ENCODE data around the gene C14orf93.

C14orf93 gene, protein sequence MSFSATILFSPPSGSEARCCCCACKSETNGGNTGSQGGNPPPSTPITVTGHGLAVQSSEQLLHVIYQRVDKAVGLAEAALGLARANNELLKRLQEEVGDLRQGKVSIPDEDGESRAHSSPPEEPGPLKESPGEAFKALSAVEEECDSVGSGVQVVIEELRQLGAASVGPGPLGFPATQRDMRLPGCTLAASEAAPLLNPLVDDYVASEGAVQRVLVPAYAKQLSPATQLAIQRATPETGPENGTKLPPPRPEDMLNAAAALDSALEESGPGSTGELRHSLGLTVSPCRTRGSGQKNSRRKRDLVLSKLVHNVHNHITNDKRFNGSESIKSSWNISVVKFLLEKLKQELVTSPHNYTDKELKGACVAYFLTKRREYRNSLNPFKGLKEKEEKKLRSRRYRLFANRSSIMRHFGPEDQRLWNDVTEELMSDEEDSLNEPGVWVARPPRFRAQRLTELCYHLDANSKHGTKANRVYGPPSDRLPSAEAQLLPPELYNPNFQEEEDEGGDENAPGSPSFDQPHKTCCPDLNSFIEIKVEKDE

DNA sequence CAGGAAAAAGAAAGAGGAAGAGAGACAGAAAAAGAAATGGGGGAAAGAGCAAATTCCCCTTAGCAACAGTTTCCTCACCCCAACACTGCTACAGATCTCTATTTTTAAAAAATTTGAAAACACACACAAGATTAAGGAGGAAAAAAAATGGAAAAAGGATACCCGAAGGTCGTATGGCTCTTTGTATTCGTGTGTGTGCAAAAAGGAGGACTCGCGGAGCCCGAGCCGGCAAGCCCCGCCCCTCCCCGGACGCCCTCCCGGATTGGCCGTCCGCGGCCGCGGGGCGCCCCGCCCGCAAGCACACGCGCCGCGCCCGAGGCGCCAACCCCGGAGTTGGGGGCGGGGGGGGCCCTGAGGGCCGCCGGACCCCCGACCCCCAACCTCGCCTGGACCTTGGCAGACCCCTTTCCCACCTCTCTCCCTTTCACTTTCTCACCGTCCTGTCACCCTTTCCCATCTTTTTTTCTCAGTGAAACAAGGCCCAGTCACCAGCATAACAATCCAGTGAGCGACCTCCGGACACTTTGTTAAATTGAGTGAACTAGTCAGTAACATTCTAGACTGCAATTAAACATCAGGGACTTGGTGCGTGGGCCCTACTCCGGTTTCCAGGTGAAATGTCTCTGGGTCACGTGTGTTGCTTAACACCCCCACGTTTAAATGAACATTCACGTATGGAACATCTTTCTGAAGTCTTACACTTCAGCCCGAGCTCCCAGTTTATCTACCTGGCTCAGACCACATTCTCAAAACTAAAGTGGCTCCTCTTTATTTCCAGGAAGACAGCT, at the start of gene C14orf93:
C14orf93 (minus strand) TSS at position 205 of the 788 bp plus-strand sequence. CDS start 11,120 bp downstream, outside the sequence.
- DNase-seq, result peak; percentile 80

DNA sequence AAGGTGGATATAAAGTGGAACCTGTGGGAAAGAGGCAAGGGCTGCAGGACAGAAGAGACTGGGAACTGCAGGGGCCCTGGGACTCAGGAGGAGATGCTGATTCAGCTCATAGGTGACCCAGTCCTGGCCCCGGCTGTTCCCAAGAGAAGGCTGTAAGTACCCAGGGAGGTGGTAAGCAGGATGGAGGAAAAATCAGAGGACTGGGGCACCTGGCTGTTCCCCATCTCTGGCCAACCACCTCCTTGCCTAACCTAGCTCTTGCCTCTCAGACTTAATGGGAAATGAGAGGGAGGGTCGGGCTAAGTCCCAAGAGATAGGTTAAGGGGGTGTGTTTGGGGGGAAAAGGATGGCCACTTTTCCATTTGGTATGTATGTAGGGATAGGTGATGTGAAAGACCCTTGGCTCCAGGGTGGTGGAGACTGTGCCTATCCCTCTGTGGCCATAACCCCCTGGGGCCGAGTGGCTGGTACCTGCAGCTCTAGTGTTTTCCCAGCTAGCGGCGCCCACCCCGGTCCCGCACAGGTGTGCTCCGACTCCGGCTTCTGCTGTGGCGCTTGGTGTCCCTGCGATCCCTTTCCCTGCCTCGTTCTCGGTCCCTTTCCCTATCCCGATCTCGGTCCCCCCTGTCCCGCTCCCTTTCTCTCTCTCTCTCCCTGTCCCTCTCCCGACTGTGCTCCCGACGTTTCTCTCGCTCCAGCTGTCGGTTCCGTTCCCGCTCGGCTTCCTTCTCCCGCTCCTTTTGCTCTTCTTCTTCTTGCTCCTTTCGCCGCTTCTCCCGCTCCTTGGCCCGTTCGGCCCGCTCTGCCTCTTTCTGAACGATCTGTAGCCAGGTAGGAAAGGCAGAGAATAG, 48.9 kb upstream of the C14orf93 start:
- DNase-seq, result no peak

GRCh38 chr14:23057757-23058653, 48.1 kb upstream of the C14orf93 start:
- DNase-seq, result peak; percentile 87

DNA sequence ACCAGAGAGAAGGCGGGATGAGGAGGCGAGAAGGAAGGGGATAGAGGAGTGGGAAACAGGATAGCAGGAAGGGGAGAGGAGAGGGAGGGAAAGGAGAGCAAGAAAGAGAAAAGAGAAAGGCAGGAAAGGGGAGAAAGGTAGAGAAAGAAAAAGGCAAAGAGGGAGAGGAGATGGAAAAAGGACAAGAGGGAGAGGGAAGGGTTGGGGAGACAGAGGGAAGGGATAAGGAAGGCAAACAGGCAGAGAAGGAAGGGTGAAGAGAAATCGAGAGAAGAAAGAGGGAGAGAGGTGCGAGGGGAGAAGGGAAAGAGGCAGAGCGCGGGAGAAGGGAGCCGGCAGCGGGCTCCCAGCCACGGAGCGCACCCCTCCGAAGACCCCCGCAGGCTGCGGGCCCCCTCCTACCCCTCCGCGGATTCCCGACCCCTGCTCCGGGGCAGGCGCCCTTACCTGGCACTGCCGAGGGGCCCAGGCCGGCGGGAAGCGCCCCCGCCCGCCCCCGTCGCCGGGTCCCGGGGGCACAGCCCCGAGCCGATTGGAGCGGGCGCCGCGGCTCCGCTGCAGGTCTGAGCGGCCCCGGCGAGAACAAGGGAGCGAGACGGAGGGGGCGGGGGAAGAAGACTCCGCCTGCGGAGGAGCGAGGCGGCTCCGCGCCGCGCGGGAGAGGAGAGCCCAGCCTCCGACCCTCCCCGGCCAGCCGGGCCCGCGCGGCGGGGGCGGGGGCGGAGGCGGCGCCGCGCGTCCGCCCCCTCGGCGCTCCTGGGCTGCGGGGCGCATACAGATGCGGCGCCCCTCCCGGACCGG, 47.2 kb upstream of the C14orf93 start, which contains the start of gene CDH24:
CDH24 (minus strand) TSS at position 565 of the 801 bp plus-strand sequence. CDS start 1,787 bp downstream, outside the sequence.
- DNase-seq, result peak; percentile 75

GRCh38 chr14:23056145-23056955, 46.4 kb upstream of the C14orf93 start:
- DNase-seq, result peak; percentile 75

DNA sequence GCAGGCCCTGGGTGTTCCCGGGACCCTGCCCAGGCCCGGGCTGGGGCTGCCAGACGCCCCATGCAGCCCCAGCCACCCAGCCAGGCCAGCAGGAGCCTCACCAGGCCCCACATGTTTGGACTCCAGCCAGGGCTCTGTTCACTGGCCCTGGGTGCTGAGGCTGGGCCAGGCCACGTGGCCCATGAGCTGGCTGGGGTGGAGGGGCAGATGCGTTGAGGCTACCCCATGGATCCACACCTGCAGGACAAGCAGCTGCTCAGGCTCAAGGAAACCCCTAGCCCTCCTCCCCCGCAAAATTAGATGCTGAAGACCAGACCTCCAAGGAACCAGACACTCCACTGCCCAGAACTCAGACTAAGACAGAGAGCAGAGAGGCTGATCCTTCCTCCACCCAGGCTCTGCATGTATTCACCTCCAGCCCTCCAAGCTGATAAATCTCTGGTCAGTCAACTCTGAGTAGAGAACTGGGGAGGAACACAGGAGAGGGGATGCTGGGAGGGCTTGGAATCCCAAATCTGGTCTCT, 45.7 kb upstream of the C14orf93 start:
- no peak for DNase-seq

GRCh38 chr14:23055147-23055550, 45.2 kb upstream of the C14orf93 start:
- DNase-seq, result no peak

DNA sequence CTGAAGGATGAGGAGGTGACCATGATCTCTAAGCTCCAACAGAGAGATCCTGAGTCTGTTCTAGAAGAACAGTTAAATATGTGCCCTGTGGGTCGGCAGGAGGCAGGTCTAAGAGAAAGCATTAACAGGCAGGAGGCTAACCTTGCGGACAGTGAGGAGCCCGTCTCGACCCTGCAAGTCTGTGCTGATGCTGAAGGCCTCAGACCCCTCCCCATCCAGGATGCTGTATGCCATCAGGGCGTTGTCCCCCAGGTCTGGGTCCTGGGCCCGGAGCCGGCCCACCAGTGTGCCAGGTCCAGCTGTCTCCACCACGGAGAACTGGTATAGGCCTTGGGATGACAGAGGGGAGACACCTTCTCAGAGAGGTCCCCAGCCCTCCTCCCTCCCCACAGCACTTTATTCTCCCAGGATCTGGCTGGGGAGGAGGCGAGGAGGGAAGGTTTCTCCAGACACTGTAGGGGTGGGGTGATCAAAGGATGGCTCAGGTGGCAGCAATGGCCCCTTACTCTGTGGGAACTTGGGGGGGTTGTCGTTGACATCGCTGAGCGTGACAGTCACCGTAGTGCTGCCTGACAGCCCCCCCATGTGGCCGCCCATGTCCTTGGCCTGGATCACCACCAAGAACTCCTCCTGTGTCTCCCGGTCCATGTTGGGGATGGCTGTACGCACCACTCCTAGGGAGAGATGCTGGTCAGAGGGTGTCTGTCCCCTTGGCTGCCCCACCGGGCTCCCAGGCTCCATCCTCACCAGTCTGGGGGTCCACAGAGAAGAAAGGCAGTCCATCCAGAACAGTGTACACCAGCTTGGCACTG, 44.3 kb upstream of the C14orf93 start:
- DNase-seq, result peak; percentile 14

GRCh38 chr14:23053426-23053825, 43.5 kb upstream of the C14orf93 start:
- DNase-seq, result no peak

- DNase-seq, result no peak
Measured at GRCh38 chr14:23052671-23053070, 42.7 kb upstream of the C14orf93 start.

DNA sequence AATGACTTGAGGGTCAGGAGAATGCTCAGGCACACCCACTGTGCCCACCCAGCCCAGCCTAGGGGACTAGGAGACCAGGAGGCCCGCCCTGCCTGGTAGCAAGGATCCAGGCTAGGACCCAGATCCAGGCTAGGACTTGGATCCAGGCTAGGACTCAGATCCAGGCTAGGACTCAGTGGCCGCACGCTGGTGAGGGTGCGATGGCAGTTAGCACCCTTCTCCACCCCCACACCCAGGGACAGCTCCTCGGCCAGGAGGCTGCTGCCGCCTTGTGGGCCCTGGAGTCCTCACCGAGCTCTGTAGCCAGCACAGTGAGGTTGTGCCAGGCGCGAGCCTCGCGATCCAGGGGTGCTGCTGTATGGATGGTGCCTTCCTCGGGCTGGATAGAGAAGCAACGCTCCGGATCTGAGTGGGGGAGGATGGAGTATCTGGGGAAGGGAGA, 42.3 kb upstream of the C14orf93 start:
- DNase-seq, result no peak

DNA sequence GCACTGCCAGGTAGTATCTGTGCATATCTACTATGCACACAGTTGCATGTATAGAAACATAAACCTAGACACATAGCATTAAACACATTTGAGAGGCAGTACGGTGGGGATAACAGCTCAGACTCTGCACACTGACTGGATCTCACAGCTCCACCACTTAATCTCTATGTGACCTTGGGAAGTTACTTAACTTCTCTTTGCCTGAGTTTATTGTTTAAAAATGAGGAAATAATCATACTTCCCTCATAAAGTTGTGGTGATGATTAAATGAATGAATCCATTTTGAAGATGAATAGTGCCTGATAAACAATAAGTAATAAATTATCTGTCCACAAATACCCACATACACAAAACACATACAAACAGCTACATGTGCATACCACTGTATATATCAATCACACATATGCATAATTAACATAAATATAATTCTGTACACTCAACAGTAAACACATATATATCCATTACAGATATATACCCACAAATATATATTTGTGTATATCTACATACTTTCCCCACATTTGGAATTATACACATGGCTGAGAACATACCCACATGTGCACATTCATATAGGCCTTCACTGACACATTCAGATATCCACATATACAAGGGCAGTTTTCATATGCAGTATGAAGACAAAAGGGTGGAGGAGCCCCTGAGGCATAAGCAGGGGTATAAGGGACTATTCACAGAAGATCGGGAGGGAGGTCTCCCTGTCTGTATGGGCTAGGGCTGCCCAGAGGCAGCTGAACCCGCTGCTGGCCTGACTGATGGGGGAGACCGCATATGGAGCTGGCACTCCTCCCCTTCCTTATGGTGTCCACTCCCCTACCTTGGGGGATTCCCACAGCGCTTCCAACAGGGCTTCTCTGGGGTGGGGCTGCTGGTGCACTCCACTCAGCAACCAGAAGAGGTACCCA, 41.5 kb upstream of the C14orf93 start:
- DNase-seq, result no peak

GRCh38 chr14:23049011-23049410, 39.1 kb upstream of the C14orf93 start:
- DNase-seq, result no peak

DNA sequence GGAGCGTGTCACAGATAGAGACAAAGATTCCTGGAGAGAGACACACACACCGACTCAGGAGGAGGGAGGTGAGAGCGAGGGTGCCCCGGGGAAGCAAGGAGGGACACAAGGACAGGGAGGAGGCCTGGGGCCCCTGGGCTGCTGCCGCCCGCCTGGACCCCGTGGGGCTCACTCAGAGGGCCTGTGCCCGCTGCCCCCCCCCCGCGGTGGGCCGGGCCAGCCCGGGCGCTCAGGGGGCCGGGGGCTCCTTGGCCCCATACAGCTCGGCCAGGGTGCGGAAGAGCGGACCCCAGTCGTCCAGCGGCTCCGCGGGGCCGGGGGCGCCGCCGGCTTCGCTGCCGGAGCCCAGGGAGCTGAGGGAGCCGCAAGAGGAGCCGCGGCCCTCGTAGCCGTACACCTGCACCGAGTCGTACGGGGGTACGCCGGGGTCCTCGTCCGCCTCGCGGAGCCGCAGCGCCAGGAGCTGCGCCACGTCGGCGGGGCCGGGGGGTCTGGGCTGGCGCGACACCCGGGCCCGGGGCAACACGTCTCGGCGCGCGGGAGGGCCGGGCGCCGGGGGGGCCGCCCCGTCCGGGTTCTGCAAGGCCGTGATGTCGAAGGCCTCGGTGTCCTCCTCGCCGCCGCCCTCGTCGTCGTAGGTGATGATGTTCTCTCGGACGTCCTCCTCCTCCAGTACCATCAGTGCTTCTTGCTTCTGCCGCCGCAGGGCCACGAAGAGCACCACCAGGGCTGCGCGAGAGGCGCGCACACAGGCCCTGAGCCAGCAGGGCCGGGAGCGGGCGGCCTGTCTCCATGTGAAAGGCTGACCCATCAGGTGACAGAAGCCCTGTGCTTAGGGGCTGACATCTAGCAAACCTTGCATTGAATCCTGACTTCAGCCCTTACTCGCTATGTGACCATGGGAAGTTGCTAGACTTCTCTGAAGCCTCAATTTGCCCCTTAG, 38.1 kb upstream of the C14orf93 start:
- no peak for DNase-seq

- no peak for DNase-seq
Measured at GRCh38 chr14:23047034-23047634, 37.2 kb upstream of the C14orf93 start.

Measured in CD4-positive, alpha-beta T cell treated with Interleukin-17A for 1 hour (primary cell).